GM19043 (cell line): Measurements from ENCODE around the gene MFSD1.

Experiments
- ATAC-seq: cut with Tn5 transposase; IDR thresholded peaks from one replicate; pipeline ENCODE4 v1.9.1; 2021; ENCODE audit warnings: low read depth; ENCODE audit not compliant: unreplicated experiment

MFSD1 gene

DNA sequence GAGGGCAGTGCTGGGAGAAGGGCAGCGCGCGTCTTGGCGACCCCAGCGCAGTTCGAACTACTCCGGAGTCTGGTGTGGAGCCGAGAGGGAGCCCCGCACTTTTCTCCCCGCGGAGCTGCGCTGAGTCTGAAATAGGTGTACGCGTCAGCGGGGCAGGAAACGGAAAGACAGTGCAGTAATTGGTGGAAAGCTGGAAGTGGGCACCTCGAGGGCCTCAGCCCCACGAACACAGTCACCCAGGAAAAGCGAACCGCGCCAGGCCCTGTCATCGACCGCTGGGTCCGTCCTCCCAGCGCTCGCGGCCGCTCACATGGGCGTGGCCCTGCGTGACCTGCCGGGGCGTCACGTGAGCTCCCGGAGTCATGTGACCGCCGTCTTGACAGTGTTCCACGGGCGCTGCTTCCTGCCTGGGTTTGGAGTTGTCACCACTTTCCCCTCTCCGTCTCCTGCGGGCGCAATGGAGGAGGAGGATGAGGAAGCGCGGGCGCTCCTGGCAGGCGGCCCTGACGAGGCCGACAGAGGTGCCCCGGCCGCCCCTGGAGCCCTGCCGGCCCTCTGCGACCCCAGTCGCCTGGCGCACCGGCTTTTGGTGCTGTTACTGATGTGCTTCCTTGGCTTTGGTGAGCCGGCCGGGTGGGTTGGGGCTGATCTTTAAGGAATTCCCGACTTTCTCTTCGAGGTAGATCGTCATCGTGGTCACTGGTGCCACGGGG, at the start of gene MFSD1:
Gene MFSD1 (plus strand): TSS at position 359 of the 713 bp plus-strand sequence. CDS start 99 bp downstream, at position 458.
- ATAC-seq = peak; percentile 98

- ATAC-seq = no peak
Observed at GRCh38 chr3:158753854-158754253, 48.0 kb upstream of the MFSD1 start.

GRCh38 chr3:158755421-158755820, 46.4 kb upstream of the MFSD1 start:
- ATAC-seq = no peak

DNA sequence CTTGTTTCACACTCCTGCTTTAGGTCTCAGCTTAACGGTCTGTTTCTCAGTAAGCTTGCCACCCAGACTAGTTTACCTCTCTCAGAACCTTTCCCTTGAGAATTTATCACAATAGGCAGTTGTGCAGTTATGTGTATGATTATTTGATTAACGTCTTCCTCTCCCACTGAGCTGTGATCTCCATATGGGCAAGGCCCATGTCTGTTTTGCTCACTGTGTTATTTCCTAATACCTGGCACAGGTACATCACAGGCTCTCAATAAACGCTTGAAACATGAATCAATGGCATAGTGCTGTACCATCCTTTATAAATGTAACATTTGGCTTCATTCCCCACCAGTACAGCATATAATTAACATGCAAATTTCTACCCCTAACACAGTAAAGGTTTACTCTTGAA, 40.5 kb upstream of the MFSD1 start:
- ATAC-seq = no peak

GRCh38 chr3:158762701-158763100, 39.2 kb upstream of the MFSD1 start:
- no peak for ATAC-seq

- ATAC-seq = no peak
Observed at GRCh38 chr3:158763421-158763820, 38.4 kb upstream of the MFSD1 start.

GRCh38 chr3:158765518-158766205, 36.2 kb upstream of the MFSD1 start:
- ATAC-seq = no peak

- ATAC-seq = no peak
Observed at GRCh38 chr3:158766364-158766763, 35.5 kb upstream of the MFSD1 start.

GRCh38 chr3:158768361-158768787, 33.5 kb upstream of the MFSD1 start:
- no peak for ATAC-seq

DNA sequence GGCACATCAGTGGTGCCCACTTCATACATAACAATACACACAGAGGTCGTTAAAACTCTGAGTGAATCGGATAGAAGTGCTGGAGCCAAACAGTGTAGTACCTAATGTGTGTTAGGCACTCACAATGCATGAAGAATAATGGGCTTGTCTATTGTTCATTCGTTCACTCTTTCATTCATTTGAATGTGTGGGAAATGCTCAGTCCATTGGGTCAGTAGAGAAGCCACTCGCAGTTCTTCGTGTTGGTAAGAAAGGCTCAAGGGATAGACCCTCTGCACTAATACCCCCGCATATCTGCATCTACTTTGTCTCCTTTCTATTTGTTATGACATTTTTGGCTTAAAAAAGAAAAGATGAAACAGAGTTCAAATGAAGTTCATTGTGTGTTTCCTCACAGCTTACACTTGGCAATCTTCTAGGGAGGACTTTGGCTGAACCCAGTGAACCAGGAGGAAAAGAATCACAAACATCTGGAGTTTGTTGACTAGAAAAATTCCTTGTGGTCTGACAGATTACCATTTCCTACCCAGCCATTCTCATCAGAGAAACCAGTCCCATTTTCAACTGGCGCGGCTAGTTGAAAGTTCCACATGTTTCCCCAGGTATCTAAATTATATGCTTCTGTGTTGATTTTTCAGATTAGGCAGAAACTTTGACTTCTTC, 32.8 kb upstream of the MFSD1 start:
- no peak for ATAC-seq

DNA sequence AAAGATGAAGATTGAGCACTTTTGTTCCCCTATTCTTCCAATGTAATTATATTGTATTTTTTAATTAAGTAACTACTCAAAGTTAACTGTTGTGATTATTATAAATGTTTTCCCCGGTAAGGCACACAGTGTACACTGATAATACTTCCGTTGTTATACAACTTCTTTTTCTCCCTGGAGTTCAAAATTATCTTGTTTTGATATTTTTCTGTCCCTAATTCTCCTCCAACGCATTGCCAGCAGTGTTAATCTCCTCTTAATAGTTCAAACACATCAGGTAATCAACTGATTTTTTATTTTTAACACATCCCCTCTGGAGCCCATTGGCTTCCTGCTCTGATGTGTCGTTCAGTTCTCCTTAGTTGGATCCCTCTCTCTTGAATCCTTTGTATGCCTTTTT, 32.3 kb upstream of the MFSD1 start:
- ATAC-seq = no peak

DNA sequence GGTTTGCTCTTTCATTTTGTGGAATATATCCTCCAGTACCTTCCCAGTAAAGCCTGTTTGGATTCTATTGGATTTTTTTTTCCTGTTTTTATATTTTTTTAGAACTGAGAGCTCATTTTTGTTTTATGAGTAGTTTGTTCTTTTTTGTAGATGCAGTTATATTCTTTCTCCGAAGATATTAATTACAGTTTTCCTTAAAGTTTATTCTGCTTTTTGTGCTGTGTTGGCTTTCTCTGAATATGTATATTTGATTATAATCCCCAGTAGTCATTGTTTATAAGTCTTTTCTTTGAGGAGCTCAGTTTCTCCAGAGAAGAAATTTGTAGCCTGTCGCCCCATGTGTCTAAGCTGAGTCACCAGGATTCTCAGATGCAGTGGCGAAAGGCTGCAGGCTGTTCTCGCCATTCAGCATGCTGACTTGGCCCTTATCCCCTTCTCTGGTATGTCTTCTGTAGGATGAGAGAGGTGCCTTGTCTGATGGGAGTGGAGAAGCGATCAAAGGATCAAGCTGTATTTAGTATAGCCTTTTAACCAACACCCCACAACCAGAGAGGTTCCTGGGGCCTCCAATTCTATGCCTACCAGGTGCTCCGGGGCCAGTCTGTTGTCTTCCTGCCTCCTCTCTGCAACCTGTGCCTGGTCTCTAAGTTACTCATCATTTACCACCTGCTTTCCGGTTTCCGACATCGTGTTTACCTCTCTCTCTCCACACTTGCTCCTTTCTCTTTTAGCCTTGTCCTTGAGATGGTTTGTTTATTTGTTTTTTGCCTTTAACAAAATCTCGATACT, 31.7 kb upstream of the MFSD1 start:
- ATAC-seq = no peak

DNA sequence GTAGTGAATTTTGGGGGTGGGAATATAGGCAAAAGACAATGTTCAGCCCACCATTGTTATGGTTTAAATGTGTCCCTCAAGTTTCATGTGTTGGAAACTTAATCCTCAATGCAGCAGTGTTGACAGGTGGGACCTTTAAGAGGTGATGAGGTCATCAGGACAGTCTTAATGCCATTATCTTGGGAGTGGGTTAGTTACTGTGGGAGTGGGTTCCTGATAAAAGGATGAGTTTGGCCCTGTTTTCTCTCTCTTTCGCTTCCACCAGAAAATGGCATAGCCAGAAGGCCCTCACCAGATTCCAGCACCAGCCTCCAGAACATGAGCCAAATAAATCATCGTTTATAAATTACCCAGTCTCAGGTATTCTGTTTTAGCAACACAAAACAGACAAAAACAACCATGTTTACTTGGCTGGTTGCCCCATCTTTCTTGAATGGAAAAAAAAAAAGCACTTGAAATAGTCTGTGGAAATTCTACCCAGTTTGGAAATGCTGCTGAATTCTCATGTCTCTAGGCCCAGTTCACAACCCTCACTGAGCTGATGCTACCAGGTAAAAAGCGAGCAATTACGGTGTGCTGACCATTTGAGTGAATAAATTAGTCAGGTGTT, 31.0 kb upstream of the MFSD1 start:
- no peak for ATAC-seq

DNA sequence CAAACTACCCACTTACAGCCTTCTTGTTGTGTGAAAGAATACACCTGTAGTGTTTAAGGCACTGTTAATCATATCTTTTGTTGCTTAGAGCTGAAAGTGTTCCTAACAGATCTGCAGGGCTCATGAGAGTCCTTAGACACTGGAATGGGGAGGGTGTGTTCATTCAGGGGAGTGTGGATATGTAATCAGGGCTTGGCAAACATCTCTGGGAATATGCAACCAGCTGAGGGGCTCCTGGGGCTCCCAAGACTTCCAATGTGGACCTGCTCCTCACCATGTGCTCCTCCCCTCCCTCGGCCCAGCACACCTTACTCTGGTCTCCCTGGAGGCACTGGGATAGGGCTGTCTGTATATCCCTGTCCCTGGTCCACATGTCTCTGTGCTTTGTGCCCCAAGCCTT, 30.3 kb upstream of the MFSD1 start:
- ATAC-seq = no peak

GRCh38 chr3:158771982-158772381, 29.9 kb upstream of the MFSD1 start:
- no peak for ATAC-seq

GRCh38 chr3:158773166-158773565, 28.7 kb upstream of the MFSD1 start:
- ATAC-seq = no peak

DNA sequence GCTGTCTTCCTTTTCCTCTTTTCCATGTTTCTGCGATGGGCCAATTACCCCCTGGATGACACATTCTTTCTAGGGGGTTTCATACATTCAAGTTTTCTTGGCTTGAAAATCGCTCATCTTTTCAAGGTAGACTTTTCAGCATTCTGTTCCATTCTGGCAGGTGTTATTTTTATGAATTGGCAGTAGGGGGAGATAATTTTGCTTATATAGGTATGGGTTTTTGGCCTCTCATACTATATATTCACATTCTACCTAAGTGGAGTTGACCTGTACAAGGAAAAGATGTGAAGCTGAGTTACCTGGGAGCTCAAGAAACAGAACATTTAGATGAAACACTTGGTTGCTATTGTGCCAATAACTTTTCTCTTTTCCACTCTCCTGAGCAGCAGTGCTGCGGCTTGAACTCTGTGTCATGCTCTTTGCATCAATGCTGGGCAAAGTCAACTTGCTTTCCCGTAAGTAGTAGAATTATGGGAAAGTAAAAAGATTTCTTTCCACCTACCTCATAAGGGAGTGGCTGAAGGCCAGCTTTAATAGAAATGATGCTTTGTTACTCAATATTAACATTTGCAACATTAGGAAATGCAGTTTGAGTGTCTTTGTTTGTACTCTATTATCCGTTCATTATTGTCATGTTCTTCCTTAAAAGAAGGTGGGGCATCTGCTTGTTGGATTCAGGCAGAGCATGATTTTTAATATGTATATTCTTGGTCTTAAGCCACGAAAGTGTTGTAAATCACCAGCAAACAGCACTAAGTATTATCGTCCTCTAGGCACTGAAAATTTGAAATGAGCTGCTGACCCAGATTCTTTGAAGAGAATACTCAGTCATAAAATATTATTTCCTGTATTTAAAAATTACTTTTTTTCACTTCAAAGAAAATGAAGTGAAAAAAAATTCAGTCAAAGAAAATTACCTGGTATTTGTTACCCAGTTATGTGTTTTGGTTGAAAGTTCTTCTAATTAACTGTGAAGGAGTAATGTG, 27.7 kb upstream of the MFSD1 start:
- ATAC-seq = no peak

DNA sequence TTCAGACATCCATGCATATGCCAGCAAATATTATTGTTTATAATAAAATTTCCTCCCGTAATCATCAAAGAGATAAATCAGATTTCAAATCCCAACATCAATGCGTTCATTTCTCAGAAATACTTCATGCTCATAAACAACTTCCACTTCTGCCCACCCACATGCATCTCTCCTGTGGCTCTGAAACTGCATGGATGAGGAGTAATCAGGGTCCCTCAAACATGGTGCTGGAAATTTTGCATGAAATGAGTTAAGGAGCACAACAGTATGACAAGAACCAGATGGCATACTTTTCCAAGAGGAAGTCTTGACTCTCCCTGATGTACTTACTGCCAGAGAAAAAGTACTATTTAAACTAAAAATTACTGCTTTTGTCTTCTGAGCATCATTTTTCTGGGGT, 26.9 kb upstream of the MFSD1 start:
- no peak for ATAC-seq
